Activated CD8-positive, alpha-beta memory T cell treated with anti-CD3 and anti-CD28 coated beads, Interleukin-2, amount 50 U/mL, for 24 hours (primary cell): ENCODE results near the gene FAAP100.

Experiments used
- DNase-seq: peaks from one replicate; pipeline ENCODE4 v3.0.0-alpha.2; 2020; ENCODE audit errors: extremely low read depth

The FAAP100 gene

GRCh38 chr17:81556175-81556691, 4.1 kb upstream of the FAAP100 start:
- DNase-seq, result no peak

GRCh38 chr17:81553616-81554181, 1.5 kb upstream of the FAAP100 start:
- DNase-seq, result no peak

DNA sequence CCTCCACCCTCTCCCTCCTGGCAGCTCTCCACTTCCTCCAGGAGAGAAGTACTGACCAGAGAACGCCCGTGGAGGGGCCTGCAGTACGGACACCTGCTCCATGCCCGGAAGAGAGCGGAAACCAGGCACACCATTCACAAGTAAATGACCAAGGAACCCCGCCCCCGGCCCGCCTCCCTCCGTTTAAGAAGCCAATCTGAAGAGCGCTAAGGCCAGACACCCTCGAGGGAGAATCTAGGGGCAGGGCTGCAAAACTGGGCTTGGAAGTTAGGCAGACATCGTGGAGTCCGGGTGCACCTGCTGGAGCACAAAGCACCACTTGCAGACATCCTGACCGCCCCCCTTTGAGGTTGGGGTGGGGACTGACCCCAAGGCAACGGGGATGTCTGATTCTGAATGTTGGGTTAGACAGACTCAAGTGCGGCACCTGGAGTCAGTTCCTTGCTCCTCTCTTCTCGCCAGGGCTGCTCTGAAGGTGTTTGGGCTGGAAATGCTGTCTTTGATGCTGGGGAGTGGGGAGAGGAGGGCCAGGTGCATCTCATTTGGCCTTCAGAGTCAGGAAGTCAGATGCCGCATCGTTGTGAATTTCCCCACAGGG, 964 bp upstream of the FAAP100 start:
- DNase-seq, result peak; percentile 57

GRCh38 chr17:81551458-81552243, 502 bp downstream of the FAAP100 start:
- DNase-seq, result no peak

- DNase-seq, result no peak
Measured at GRCh38 chr17:81550830-81551457, 1.2 kb downstream of the FAAP100 start.

- no peak for DNase-seq
Measured at GRCh38 chr17:81550285-81550684, 1.9 kb downstream of the FAAP100 start.

- DNase-seq, result no peak
Measured at GRCh38 chr17:81549826-81550225, 2.3 kb downstream of the FAAP100 start.

- no peak for DNase-seq
Measured at GRCh38 chr17:81549031-81549557, 3.1 kb downstream of the FAAP100 start.

- no peak for DNase-seq
Measured at GRCh38 chr17:81547614-81547982, 4.6 kb downstream of the FAAP100 start.

DNA sequence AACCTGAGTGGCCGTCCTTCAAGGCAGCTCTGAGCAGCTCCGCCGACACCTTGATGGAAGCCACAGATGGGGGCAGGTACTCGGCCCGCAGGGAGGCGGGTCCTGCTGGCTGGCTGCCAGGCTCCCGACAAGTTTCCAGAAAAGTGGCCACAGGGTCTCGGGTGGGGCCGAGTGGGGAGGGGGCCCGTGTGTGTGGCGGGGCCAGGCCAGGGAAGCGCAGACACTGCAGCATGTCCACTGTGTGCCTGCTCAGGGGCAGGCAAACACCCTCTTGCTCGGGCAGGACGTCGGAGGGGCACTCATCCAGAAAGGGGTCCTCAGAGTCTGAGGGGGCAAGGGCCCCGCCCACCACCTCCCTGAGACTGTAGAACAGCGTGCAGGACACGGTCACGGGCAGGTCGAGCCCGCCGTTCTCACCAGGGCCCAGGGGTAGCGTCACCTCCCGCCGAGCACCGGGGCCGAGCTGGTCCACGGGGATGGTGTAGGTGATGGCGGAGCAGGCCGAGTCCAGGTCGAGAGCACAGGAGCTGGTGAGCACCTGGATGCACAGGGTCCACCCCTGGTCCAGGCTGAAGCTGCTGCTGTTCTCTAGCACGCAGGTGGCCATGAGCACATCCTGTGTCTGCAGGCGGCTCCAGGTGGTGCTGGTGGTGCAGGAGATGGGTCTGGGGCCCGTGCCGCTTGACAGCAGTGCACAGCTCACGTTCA, 5.1 kb downstream of the FAAP100 start:
- DNase-seq, result no peak

DNA sequence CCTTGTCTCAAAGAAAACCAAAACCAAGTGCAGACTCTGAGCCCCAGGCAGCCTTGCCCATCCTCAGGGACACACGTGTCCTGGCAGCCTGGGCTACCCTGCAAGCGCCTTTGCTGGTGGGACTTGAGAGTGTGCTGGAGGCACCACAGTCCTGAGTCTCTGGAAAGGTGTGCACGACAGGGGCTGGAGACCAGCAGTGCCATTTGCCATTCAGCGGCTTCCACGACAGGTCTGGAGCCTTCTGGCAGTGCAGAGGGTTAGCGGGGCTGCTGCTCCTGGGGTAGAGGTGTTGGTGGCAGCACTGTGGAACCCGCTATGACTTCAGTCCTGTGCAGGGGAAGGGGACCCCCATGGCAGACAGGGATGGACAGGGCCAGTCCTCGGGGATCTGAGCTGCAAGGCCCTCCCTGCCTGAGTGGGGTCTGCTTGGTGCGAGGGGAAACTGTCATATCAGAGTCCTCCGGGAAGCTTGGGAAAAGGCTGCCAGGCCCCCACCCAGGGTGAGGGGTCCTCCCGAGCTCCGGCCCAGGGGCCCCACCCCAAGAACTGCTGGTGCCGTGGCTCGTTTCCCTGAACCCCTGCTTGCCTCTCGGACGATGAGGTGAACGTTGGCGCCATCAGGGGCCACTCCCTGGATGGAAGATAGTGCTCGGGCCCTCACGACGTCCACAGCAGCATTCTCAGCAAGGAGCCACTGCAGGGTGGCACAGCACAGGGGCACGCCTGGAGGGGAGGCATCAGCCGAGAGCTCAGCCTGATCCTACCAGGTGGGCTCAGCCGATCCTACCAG, 6.8 kb downstream of the FAAP100 start:
- no peak for DNase-seq

DNA sequence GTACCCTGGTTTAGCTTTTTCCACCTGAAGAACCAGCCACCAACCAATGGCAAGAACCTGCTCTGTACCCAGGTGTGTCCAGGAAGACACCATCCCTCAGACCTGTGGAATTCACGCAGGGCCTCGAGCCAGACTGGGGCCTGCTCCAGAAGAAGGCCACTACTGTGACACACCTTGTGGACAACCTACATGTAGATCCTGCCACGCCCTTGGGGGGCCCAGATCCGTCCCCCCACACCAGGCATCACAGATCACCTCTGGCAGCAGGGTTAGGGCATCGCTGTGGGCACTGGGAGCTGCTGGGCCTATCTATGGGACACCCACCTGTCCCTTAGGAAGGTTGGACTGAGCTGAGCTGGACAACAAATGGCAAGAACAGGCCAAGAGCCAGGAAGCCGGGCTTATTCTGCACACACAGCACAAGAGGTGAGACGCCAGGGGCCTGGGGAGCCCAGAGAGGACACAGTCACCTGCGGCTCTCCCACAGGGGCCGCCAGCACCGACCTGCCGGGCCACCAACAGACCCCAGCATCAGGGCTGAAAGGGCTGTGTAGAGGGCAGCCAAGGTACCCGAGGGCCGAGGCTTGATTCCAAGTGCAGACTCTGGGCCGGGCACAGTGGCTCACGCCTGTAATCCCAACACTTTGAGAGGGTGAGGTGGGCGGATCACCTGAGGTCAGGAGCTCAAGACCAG, 7.7 kb downstream of the FAAP100 start:
- DNase-seq, result no peak

DNA sequence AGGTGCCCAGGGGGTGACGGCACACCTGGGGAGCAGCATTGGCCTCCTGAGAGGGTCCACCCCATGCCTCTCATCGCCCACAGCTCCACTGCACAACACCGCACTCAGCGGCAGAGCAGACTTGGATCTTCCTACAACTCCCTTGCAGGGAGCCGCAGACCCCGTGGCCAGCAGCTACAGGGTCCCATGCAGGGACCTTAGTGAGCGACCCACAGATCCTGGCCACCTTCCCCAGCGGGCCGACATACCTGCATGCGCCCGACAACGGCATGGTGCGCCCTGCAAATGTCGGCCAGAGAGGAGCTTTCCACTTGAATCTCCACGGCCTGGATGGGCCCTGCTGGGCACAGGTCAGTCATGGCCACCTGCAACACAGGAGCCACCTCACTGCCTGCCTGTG, 8.4 kb downstream of the FAAP100 start:
- no peak for DNase-seq

DNA sequence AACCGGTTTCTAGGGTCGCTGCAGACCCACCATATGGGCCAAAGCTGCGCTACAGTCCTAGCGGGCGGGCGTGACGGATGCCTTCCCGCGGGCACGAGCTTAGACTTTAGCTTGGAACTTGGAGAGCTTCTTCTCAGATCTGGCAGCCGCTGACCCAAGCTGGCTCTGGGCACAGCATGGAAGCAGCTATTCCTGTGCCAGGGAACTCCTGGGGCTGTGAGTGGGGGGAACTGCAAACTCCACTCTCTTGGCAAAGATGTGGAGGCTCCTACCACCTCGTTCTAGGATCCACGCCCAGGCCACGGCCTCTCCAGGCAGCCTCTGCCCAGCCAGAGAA, 8.8 kb downstream of the FAAP100 start:
- no peak for DNase-seq

GRCh38 chr17:81542431-81543338, 9.5 kb downstream of the FAAP100 start:
- no peak for DNase-seq

DNA sequence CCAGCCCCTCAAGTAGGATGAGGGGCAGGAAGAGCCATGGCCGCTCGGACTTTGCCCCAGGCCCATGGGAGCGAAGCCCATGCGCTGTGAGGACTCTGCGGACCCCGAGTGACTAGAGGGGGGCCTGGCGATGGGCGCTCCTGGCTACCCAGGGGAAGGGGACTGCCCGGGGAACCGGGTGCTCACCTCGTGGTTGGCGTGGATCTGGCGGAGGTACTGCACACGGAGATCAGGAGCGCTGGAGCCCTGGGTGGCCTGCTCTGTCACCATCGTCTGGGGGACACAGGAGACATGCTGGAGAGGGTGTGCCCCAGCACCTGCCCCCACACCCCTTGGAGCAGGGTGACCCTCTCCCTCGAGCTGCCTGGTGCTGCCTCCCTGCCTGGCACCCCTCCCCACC, 11.0 kb downstream of the FAAP100 start:
- no peak for DNase-seq

GRCh38 chr17:81540676-81541027, 11.5 kb downstream of the FAAP100 start:
- DNase-seq, result no peak

DNA sequence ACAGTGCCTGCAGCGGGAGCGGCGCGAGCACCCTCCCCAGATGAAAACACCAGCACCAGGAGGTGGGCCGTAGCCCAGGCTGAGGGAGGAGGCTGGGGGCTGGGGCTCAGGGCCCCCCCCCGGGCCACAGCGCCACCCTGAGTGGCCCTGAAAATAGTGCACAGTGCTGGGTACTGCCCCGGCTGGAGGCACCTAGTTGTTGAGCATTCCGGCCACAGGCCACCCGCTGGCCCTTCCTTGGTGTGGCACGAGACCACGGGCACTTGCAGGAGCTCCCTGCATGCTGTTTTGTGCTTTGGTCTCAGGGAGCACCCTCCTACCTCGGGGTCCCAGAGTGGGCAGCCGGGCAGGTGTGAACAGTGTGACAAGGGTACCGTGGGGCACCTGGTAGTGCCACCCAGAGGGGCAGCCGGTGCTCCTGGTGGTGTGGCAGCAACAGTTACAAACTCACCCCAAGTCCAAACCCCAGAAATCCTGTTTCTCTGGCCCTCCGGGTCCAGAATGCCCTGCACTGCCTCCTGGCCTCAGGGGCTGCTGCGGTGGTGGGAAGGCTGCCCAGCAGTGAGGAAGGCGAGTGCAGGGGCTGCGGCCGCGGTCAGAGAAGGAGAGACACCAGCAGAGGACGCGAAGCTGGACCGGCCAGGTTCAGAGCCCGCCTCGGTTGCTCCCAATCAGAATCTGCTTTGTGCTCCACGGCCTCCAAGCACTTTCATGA, 12.0 kb downstream of the FAAP100 start:
- no peak for DNase-seq

DNA sequence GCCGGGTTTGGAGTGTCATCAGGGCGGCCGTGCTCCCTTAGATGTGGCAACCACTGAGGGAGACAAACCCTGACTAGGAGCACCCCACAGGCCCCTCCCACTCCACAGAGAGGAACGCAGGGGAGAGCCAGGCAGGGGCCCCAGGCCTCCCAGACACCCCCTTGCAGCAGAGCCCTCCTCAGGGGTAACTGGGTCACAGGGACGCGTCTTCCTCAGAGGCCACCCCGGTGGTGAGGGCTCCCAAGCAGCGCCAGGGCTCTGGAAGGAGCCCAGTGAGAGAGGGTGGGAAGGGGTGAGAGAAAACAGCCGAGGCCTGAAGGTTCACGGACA, 12.6 kb downstream of the FAAP100 start:
- DNase-seq, result no peak
